NCI-H2107 (cell line): ENCODE data around the gene FAM131C.

Experiments used
- DNase-seq: peaks from one replicate; lab custom pipeline; 2025; lab: John Stamatoyannopoulos, UW

The FAM131C gene

GRCh38 chr1:16015960-16016901 lies 57.2 kb downstream of the FAM131C start:
- no peak for DNase-seq

- DNase-seq: no peak
These were observed 58.0 kb downstream of the FAM131C start for GRCh38 chr1:16015491-16015890.

- DNase-seq: no peak
These were observed 58.7 kb downstream of the FAM131C start for GRCh38 chr1:16014509-16015482.

GRCh38 chr1:16013908-16014258 lies 59.6 kb downstream of the FAM131C start:
- DNase-seq: no peak

GRCh38 chr1:16013220-16013907 lies 60.1 kb downstream of the FAM131C start:
- DNase-seq: no peak

GRCh38 chr1:16012590-16013219 lies 60.7 kb downstream of the FAM131C start:
- no peak for DNase-seq

GRCh38 chr1:16011936-16012589 lies 61.4 kb downstream of the FAM131C start:
- no peak for DNase-seq

- DNase-seq: no peak
These were observed 62.6 kb downstream of the FAM131C start for GRCh38 chr1:16010837-16011236.

- DNase-seq: no peak
These were observed 63.8 kb downstream of the FAM131C start for GRCh38 chr1:16009678-16010077.

GRCh38 chr1:16009030-16009460 lies 64.4 kb downstream of the FAM131C start:
- peak; percentile 51 for DNase-seq
